PC-3 (cell line): ENCODE data around the gene SCAPER.

ENCODE experiments used
- CTCF ChIP-seq: fragments of 300-600 bp; sonication (generic); conservative IDR thresholded peaks from 2 replicates; pipeline ENCODE4 v1.5.1; 2017; ENCODE audit warnings: antibody characterized with exemption, low read depth, mild to moderate bottlenecking, low read length
- EZH2 ChIP-seq: fragments of 300-600 bp; sonication (generic); IDR thresholded peaks from one replicate; pipeline ENCODE4 v1.6.1; 2017; ENCODE audit warnings: antibody characterized with exemption, mild to moderate bottlenecking, low read length; ENCODE audit not compliant: unreplicated experiment
- EZH2phosphoT487 ChIP-seq: fragments of 300-600 bp; sonication (generic); IDR thresholded peaks from 2 replicates; pipeline ENCODE4 v1.6.1; 2018; ENCODE audit warnings: mild to moderate bottlenecking, antibody characterized with exemption, low read length, borderline replicate concordance

DNA sequence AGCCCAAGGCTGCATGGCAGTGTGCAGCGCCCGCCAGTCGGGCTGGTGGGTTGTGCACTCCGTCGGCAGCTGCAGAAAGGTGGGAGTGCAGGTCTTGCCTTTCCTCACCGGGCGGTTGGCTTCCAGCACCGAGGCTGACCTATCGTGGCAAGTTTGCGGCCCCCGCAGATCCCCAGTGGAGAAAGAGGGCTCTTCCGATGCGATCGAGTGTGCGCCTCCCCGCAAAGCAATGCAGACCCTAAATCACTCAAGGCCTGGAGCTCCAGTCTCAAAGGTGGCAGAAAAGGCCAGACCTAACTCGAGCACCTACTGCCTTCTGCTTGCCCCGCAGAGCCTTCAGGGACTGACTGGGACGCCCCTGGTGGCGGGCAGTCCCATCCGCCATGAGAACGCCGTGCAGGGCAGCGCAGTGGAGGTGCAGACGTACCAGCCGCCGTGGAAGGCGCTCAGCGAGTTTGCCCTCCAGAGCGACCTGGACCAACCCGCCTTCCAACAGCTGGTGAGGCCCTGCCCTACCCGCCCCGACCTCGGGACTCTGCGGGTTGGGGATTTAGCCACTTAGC is 564.3 kb downstream of the SCAPER start:
- TF ChIP-seq CTCF (no peak), EZH2 (no peak), EZH2phosphoT487 (no peak)
